ENCODE results near the gene SLC12A2.

Gene SLC12A2

GRCh38 chr5:128225245-128226030, 141.9 kb downstream of the SLC12A2 start:
- no peak overlapping the region for H3K27ac ChIP-seq
- TF ChIP-seq ZFX (IDR thresholded peaks at IDR 0.05) (no peak), CTCF (conservative IDR thresholded peaks at IDR 0.05) (no peak)

GRCh38 chr5:128228008-128228407, 144.4 kb downstream of the SLC12A2 start:
- no peak for TF ChIP-seq ZFX (IDR thresholded peaks at IDR 0.05)
- no peak for TF ChIP-seq CTCF (conservative IDR thresholded peaks at IDR 0.05)
- H3K27ac ChIP-seq = no peak overlapping the region

GRCh38 chr5:128228521-128228920, 145.0 kb downstream of the SLC12A2 start:
- H3K27ac ChIP-seq = no peak overlapping the region
- TF ChIP-seq ZFX (IDR thresholded peaks at IDR 0.05) (no peak), CTCF (conservative IDR thresholded peaks at IDR 0.05) (no peak)

- H3K27ac ChIP-seq = no peak overlapping the region
- TF ChIP-seq ZFX (IDR thresholded peaks at IDR 0.05) (no peak), CTCF (conservative IDR thresholded peaks at IDR 0.05) (no peak)
Observed at GRCh38 chr5:128234928-128235641, 151.5 kb downstream of the SLC12A2 start.

- no peak overlapping the region for H3K27ac ChIP-seq
- TF ChIP-seq CTCF (conservative IDR thresholded peaks at IDR 0.05) = no peak
- TF ChIP-seq ZFX (IDR thresholded peaks at IDR 0.05) = no peak
Observed at GRCh38 chr5:128236334-128236733, 152.8 kb downstream of the SLC12A2 start.

GRCh38 chr5:128237000-128237399, 153.4 kb downstream of the SLC12A2 start:
- no peak overlapping the region for H3K27ac ChIP-seq
- TF ChIP-seq ZFX (IDR thresholded peaks at IDR 0.05) (no peak), CTCF (conservative IDR thresholded peaks at IDR 0.05) (no peak)

GRCh38 chr5:128237546-128237945, 154.0 kb downstream of the SLC12A2 start:
- TF ChIP-seq ZFX (IDR thresholded peaks at IDR 0.05) (no peak), CTCF (conservative IDR thresholded peaks at IDR 0.05) (no peak)
- H3K27ac ChIP-seq = no peak overlapping the region
